Endometrial microvascular endothelial cells (primary cell): ENCODE data around the gene PYROXD2. TPM values are rescaled to one million over a fixed set of nuclear protein-coding genes. Genes with fewer than 3 reads are reported as not detected.

Source experiments
- in situ Hi-C: cut with HindIII; loops from 2 replicates; pipeline ENCODE4 v1.10.0; 2017; ENCODE audit warnings: low sequenced_read_pairs, low pct_unique_long_range_greater_than_20kb; ENCODE audit errors: inconsistent ontology term
- total RNA-seq: library from RNA; depleted of rRNA; stranded (reverse); fragments of >200 nt; gene quantifications from one replicate; pipeline ENCODE4 v1.2.3, GENCODE V29; 2015; ENCODE audit errors: inconsistent ontology term

Gene PYROXD2
- total RNA-seq, 1 donor from 2014 or later, result 3.9 TPM

DNA sequence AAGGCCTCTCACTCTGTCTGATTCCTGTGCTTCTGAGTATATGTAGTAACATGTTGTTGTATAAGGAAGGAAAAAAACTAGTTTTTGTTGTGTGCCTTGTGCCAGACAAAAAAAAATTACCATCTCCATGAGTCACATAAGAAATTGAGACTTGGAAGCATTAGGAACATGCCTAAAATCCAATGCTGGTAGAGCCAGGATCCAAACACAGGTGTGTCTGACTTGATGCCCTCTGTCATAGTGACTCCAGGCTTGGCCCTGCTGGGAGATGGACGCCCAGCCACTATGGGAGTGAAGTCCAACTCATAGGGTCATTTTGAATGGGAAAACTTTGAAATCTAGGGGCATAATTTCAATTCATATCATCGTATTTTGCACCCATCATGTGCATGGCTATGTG lies 38.0 kb downstream of the PYROXD2 start:
- in situ Hi-C loops, result no loop called here

DNA sequence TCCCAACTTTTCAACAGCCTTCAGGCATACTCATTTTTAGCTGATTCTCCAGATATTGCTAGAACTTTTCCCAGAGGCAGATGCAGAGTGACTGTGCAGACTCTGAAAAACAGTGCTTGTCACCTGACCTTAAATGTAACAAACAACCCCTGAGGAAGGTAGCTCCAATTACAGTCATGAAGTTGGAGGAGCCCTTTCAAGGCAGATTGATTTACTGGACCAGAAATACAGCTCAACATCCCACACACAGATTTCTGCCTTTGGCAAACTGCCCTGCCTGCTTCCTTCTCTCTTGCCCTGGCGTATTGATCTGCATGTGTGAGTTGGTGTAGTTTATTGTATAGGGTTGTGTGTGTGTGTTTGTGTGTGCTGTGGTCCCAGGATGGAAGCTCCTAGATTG lies 38.5 kb downstream of the PYROXD2 start:
- in situ Hi-C loops, result no loop called here

DNA sequence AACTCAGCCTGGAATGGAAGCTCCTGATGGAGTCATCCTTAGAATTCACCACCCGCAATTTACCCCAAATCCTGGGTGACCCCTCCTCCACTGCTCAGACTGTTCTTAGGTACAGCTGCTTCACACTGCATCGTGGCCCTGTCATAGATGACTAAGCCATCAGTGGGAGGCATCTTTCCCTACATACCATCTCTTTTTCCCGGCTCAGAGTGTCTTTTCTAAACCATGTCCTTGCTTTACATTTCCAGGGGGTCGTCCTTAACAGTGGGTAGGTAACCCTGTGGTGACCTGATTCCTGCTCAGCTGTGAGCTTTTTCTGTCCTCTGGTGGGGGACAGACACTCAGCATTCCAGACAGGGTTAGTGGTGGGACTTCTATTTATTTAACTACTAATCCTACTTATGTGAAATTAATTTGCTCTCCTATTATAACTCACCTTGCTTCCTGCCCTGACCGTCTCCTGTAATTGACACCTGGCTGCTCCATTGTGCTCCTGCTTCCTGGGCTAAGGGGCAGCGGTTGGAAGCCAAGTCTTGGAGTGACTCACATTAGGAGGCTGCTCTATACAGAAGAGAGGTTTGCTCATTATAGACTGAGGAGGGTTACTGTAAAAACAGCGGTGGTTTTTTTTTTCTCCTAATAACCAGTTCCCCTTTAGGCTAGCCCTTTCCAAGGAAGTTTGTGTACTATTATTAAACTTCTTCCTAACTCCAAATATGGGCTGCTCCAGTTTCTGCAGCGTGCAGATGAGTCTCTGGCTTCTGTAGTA lies 40.6 kb downstream of the PYROXD2 start:
- in situ Hi-C loops, result no loop called here

DNA sequence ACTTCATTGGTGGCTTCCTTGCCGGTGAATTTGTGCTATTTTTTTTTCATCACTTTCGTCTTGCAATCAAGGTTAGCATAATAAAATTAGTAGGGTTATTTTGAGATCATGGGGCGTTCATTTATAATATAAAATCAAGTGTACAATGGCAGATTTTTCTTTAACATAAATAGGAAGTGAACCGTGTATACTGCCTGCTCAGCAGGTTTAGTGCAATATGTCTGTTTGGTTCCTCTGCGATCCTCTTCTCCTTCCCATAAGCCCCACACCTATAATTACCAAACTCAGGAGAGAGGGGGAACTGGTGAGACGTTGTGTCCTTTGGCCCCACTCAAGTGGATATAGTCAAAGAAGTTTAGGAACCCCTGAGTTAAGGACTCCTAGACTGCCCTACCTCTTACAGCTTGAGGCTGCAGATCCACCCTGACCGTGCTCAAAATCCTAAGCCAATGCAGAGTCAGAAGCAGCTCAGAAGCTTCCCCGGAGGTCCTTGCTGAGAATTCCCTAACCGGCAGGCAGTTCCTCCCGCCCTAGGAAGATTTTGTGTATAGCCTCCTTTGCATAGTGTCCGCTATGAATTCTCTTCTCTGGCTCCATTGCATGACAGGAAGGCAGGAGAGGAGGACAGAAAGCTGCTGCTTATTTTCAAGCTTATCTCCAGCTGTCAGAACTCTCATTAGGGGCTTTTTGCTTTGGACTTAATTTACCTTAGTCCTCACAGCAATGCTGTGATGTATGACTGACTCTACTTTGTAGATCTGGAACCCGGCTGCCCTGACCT lies 41.5 kb downstream of the PYROXD2 start:
- in situ Hi-C loops, result no loop called here

DNA sequence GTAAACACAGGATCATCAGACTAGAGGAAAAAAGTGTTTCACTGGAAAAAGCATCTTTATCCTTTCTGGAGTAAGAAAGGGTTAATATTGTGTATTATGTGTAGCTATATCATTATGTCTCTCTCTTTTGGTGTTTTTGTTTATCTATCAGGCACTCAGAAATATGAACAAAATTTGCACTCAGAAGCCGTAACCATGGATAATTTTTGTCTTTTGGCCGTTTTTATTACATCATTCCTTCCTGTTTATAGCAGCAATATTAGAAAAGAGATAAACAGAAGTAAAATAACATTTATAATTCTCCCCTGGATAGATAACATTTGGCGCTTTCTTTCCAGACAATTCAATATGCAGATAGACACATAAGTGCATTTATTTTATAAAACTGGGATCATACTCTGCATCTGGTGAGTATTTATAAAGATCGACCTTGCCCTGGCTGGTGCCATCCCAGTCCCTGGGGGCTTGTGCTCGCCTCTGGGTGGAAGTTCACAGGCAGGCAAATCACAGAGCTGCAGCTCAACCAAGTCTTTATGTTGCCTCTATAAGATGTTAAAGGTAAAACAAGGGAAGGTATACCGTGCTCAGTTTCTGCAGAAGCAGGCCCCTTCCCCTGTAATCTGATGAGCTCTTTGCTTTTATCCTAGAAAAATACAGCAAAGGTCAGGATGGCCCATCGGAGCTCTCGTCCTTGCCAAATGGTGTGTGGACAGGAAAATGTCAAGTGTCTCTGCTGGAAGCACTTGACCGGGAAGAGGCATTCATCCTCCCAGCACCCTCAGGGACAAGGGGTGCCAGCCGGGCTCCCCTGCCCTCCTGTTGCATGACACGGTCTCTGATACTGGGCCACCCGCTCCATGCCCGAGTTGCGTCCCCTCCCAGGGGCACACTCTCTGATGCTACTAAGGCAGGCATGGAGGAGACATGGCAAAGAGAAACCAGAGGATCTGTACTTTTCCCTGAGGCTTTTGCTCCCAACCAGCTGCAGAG lies 43.9 kb downstream of the PYROXD2 start:
- in situ Hi-C loops, result no loop called here

DNA sequence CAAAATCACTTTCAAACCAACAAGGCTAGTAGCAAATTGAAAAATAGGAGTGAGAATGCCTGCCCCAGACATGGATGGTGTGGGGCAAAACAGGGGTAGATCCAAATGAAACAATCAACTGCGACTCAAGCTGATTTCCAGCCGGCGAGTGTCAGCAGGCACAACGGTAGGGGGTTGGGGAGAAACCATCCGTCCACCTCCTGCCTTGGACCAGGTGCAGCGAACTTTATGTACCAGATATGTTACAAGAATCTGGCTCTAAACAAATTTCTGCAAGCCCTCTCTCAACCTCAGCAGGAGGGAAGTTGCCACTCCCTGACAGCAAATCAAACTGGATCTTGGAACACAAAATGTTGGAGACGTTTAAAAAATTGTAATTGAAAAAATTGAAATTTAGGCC lies 45.2 kb downstream of the PYROXD2 start:
- in situ Hi-C loops, result no loop called here

DNA sequence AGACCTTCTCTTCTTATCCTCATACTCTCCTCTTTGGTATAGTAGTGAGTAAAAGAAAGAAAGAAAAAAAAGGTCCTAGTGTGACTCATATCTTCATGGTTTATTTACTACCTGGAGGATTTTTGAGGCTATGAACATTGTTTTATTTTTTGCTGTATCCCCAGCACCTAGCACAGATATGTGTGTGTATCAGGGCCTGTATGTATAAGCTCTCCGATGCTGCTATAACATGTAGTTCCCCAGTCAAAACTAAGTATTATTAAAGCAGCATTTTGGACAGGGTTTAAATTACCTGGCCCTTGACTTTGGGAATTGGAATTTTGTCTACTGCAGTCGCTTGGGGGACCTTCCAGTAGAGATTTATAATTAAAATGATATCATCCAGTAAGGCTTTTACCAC lies 46.3 kb downstream of the PYROXD2 start:
- in situ Hi-C loops, result no loop called here

DNA sequence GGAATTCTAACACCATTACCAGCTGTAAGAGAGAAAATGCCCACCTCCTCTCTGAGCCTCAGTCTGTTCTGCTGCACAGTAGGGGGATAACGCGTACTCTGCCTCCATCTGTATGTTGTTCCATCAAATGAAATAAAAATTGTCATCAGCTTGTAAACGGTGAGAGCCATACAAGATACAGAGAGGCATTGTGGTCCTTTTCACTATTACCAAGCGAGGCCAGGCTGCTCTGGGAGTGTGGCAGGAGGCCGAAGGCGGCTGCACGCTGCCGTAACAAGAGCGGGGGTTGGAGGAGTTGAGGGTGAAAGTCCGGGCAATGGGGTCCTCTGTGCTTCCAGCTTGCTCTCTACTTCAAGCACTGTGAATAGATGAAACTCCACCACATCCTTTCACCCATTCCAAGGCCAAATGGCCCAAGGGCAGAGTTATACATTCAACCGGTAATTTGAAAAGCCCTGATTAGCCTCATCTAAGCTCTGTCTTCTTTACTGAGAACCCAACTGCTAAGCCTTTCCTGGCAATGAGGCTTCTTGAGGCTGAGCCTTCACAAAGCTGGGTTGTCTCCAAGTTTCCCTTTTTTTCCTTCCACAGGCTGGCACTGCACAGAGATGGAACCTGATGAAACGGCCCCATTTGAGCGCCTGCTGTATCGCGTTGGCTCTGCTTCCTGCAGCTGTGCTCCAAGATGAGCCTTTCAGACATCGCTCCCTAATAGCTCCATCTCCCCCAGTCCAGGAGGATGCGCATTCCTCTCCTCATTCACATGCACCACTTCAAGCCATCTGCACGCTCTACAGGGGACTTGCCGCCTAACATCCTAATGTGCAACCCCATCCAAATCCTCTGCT lies 47.2 kb downstream of the PYROXD2 start:
- in situ Hi-C loops, result no loop called here

DNA sequence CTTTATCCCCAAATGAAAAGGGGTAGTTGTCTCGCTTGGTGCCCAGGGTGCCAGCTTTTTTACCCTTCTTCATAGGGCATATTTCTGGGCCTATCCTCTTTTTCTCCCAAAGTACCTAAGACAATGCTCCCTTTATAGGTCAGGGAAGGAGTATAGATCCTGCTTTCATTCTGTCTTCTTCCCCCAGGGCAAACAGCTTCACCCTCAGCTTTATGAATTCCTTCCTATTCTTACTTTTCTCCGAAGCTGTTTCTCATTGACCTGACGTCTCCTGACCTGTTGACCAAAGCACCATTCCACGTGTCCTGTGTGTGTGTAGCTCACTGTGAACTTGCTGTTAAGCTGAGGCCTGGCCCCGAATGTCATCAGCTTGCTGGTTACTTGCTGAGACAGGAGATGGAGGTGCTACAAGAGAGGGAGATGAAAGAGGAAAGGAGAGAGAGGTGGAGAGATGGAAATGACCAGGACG lies 48.9 kb downstream of the PYROXD2 start:
- in situ Hi-C loops, result no loop called here

DNA sequence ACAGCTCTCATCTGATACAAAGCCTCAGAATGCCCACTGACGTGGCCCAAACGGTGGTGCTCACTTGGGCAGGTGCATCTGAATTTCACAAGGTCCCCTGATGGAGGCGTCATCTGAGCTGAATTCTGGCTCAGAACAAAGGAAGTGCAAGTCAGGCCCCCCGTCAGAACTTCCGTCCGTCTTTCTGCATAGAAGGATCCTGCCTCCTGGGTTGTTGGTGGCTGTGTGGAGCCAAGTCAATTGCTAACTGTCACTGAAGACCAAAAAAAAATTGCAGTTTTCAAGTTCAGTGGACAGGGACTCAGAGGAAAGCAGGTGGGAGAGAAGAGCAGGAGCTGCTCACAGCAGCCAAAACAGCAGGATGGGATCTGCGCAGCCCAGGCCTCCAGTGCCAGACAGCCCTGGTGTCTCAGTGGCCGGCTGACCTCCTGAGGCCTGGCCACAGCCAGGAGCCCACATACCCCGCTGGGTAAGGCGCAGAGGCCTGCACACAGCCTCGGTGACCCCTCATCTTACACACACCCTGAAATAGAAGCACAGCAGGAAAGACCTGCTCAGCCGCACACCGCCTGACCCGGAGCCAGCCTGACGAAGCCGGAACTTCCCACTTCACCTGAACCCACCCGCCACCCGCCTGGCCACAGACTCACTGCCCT lies 49.4 kb downstream of the PYROXD2 start:
- in situ Hi-C loops, result no loop called here

DNA sequence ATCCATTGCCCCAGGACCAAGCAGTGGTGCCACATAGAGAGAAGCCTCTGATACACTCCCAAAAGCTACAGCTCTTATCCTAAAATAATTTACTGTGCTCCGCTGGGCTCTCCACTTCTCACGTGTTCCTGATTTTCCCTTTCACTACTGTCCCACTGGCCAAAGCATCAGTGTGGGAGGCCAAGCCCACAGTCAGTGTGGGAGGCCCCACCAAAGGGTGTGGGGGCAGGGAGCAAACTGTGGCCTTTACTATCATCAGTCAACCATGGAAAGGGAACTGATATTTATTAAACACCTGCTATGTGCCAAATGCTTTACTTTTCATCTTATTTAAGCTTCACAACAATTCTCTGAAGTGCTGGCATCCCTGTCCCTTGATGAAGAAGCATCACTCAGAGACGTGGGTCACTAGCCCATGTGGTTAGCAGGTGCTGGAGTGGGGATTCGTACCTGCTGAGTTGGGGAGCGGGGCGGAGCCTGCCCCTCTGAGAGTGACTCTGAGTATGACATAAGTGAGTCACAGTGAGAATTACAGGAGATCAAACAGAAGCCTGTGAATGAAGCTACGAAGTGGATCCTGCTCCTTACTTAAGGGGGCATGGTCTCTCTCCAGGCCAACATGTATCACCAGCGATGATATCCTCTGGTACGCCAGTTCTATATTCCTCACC lies 50.4 kb downstream of the PYROXD2 start:
- in situ Hi-C loops, result no loop called here

DNA sequence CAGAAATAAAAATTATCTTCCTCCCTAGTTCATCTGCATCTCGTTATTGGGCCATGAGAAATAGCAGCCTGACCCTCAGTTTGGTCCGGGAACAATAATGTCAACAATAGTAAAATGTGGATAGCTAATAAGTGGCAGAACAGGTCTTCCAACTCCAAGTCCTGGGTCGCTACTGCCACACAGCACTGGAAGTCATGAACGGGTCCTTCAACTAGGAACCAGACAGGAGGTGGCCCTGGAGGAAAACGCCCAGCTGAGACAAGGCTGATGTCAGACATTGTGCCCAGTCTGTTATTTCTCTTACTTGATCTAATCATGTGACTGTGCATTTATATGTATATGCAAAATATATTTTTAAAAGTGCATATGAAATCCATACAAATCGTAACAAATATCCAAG lies 51.8 kb downstream of the PYROXD2 start:
- in situ Hi-C loops, result no loop called here

DNA sequence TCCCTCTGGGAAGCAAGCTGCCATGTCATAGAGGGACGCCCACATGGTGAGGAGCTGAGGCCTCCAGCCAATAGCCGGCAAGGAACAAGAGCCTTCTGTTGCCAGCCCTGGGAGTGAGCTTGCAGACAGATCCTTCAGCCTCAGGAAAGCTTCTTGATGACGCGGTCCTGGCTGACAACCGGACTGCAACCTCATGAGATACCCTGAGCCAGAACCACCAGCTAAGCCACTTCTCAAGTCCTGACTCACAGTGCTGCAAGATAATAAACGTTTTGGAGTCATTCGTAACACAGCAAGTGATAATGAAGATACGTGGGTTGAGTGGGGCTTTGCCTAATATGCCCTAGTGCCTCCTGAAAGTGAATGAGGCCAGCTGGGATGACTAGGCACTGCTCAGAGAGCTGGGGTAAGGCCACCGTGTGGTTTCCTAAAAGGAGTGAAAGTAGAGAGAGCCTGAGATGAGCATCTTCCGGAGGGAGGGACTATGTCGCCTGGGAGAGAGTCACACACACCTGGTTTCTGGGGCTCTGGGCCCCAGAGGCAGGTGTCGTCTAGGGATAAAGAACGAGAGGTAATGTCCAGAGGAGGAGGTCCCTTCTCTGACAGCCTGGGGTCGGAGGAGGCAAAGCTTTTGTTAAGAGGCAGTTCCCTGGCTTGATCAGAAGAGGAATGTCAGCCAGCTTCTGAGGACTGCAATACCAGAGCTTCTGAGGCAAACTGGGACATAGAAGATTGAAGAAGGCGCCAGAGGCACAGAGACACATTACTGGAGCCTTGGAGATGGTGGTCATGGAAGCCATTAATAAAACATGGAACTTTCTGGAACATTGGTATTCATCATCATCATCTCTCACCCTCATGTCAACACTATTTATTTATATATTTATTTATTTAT lies 53.6 kb downstream of the PYROXD2 start:
- in situ Hi-C loops, result no loop called here

DNA sequence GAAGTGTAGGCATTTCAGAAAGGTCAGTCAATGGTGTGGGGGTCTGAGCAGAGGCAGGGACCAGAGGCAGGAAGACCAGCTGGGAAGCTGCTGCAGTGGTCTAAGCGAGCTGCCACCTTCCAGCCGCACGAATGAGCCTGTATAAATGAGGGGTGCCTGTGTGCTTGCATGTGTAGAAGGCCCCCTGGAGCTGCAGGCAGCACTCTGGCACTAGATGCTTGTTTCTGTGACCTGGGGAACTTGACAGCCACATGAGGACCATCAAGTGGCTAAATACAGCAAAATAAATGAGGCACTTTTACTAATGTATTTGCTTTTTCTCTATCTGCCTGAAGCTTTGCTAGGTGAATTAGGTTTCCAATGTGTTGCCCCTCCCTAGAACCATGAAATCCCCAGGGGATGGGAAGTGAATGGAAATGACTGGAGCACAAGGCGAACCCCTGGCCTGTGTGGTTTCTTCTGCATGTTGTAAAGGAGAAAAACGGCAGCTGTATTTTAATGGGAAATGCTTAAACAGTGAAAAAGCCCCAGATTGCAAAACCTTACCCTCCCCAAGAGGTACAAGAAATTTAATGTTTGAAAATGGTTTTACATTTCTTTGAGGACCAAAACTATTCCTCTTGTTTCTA lies 57.7 kb downstream of the PYROXD2 start:
- in situ Hi-C loops, result no loop called here

DNA sequence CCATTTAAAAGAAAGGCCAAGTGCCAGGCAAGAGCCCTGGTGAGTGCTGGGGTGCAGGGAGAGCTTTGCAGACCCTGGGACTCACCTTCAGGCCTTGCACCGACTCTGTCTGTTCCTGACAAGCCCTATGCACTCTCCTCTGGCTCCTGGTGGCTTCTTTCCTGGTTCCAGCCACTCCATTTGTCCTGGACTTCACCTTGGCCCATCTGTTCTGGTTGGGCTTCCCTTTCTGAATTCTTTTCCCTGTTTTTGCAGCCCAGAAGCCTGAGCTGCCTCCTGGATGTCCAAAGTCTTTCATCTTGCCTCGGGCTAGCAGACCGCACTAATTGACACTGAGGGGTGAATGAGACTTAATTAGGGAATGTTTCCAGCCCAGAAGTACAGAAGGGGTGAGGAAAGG lies 60.5 kb downstream of the PYROXD2 start:
- in situ Hi-C loops, result no loop called here

DNA sequence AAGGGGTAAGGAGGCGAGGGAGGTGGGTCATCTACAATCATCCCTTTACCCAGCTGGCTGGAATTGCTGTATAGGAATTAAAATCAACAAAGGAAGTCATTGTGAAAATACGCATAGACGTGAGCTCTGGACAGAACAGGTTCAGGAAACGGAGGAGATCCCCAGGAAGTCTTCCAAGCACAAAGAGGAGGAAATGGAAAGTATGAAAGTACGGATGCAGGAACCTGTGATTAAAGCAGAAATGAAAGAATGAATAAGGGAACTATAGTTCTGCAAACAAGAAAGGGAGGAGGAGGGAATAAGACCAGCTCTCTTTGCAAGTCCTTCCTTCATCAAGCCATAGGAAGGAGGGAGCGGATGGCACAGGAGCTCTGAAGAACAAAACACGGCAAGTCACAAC lies 61.8 kb downstream of the PYROXD2 start:
- in situ Hi-C loops, result no loop called here
